ENCODE measurements around the gene EVX1.

DNA sequence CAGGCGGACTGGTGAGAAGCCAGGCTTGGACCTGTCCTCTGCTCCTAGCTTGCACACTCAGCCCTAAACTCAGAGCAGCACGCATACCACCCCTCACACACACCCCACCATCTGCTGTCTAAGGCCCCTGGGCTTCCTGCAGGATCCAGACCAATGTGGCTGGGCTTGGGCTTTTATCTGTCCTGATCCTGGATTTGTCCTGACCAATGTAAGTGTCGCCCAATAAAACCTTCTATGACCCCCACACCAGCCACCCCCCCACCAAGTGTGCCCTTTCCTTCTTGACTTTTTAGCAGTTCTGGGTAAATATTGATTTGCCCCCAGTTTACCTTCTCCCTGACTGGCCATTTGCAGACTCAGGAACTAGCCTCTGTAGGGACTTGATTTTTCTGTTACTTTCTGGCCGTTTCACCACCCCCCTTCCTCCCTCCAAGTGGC is 41.0 kb upstream of the EVX1 start:
- TF ChIP-seq, protein P1, sequence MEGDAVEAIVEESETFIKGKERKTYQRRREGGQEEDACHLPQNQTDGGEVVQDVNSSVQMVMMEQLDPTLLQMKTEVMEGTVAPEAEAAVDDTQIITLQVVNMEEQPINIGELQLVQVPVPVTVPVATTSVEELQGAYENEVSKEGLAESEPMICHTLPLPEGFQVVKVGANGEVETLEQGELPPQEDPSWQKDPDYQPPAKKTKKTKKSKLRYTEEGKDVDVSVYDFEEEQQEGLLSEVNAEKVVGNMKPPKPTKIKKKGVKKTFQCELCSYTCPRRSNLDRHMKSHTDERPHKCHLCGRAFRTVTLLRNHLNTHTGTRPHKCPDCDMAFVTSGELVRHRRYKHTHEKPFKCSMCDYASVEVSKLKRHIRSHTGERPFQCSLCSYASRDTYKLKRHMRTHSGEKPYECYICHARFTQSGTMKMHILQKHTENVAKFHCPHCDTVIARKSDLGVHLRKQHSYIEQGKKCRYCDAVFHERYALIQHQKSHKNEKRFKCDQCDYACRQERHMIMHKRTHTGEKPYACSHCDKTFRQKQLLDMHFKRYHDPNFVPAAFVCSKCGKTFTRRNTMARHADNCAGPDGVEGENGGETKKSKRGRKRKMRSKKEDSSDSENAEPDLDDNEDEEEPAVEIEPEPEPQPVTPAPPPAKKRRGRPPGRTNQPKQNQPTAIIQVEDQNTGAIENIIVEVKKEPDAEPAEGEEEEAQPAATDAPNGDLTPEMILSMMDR (IDR thresholded peaks at IDR 0.05), result no peak
- TF ChIP-seq POLR2AphosphoS5 (IDR thresholded peaks at IDR 0.05) (no peak), POLR2A (IDR thresholded peaks at IDR 0.05; ENCODE audit: low read depth) (no peak), EP300 (IDR thresholded peaks at IDR 0.05) (no peak)

All from esophagus muscularis mucosa (tissue), 4 donors.